ENCODE results near the gene MAVS. TPM values are rescaled to one million over a fixed set of nuclear protein-coding genes. Genes with fewer than 3 reads are reported as not detected.

Gene MAVS
- total RNA-seq, 1 experiment from 2014 or later, result 32.3 TPM

DNA sequence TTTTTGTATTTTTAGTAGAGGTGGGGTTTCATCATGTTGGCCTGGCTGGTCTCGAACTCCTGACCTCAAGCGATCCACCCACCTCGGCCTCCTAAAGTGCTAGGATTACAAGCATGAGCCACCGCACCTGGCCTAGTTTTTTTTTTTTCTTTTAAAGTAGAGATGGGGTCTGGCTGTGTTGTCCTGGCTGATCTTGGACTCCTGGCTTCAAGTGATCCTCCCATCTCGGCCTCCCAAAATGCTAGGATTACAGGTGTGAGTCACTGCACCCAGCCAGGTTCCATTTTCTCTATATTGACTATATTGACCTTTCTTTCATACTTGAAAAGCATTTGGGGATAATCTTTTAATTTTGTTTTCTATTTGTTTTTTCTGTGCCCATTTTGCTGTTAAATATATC is 55.8 kb downstream of the MAVS start:
- Histone ChIP-seq H3K4me3 (ENCODE audit: low read depth in 2 of 2, low read length in 2 of 2) (no peak overlapping the region), H3K4me1 (ENCODE audit: control insufficient read depth, insufficient read depth, low read length) (peaks cover 40% of the 10 kb centered on the region), H3K27me3 (ENCODE audit: control insufficient read depth, insufficient read depth, low read length) (no peaks in the 10 kb centered on the region), H3K36me3 (ENCODE audit: control insufficient read depth, insufficient read depth, low read length) (no peaks in the 10 kb centered on the region), H3K27ac (ENCODE audit: low read length) (no peak overlapping the region), H3K9me3 (ENCODE audit: control insufficient read depth, insufficient read depth, low read depth, low read length) (no peaks in the 10 kb centered on the region)
- TF ChIP-seq POLR2AphosphoS5 (IDR thresholded peaks at IDR 0.05; ENCODE audit: low read depth, low read length) (no peak), SIN3A (IDR thresholded peaks at IDR 0.05; ENCODE audit: borderline replicate concordance, insufficient read depth, low read depth, low read length) (no peak), TCF7L2 (IDR thresholded peaks at IDR 0.05; ENCODE audit: low read depth, low read length) (no peak)
- TF ChIP-seq, protein P1, sequence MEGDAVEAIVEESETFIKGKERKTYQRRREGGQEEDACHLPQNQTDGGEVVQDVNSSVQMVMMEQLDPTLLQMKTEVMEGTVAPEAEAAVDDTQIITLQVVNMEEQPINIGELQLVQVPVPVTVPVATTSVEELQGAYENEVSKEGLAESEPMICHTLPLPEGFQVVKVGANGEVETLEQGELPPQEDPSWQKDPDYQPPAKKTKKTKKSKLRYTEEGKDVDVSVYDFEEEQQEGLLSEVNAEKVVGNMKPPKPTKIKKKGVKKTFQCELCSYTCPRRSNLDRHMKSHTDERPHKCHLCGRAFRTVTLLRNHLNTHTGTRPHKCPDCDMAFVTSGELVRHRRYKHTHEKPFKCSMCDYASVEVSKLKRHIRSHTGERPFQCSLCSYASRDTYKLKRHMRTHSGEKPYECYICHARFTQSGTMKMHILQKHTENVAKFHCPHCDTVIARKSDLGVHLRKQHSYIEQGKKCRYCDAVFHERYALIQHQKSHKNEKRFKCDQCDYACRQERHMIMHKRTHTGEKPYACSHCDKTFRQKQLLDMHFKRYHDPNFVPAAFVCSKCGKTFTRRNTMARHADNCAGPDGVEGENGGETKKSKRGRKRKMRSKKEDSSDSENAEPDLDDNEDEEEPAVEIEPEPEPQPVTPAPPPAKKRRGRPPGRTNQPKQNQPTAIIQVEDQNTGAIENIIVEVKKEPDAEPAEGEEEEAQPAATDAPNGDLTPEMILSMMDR (IDR thresholded peaks at IDR 0.05), result no peak
- TF ChIP-seq, protein P2, sequence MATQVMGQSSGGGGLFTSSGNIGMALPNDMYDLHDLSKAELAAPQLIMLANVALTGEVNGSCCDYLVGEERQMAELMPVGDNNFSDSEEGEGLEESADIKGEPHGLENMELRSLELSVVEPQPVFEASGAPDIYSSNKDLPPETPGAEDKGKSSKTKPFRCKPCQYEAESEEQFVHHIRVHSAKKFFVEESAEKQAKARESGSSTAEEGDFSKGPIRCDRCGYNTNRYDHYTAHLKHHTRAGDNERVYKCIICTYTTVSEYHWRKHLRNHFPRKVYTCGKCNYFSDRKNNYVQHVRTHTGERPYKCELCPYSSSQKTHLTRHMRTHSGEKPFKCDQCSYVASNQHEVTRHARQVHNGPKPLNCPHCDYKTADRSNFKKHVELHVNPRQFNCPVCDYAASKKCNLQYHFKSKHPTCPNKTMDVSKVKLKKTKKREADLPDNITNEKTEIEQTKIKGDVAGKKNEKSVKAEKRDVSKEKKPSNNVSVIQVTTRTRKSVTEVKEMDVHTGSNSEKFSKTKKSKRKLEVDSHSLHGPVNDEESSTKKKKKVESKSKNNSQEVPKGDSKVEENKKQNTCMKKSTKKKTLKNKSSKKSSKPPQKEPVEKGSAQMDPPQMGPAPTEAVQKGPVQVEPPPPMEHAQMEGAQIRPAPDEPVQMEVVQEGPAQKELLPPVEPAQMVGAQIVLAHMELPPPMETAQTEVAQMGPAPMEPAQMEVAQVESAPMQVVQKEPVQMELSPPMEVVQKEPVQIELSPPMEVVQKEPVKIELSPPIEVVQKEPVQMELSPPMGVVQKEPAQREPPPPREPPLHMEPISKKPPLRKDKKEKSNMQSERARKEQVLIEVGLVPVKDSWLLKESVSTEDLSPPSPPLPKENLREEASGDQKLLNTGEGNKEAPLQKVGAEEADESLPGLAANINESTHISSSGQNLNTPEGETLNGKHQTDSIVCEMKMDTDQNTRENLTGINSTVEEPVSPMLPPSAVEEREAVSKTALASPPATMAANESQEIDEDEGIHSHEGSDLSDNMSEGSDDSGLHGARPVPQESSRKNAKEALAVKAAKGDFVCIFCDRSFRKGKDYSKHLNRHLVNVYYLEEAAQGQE (IDR thresholded peaks at IDR 0.05; ENCODE audit: insufficient read depth in 1 of 2, low read depth in 2 of 2, low read length in 1 of 2), result no peak
- CTCF ChIA-PET, result interaction anchor here (0.6 kb wide), 1 partner anchor 25 kb away, joined by 3 read pairs; no protein-coding TSS in a partner anchor
- POLR2A ChIA-PET, result no interaction called here
- in situ Hi-C loops (cut with HindIII; ENCODE audit: low pct_unique_long_range_greater_than_20kb, low sequenced_read_pairs), result no loop called here
- no TSS peak for BruUV-seq (replicated peaks)
- DNase-seq (ENCODE audit: low read depth, low spot score) (no peak), ATAC-seq (no peak)
- intact Hi-C loops (cut with micrococcal nuclease; ENCODE audit: unreplicated experiment), result no loop called here

- ChIA-PET CTCF (no interaction called here), POLR2A (no interaction called here)
- intact Hi-C loops (cut with micrococcal nuclease; ENCODE audit: unreplicated experiment), result no loop called here
- no TSS peak for BruUV-seq (replicated peaks)
- Histone ChIP-seq H3K36me3 (ENCODE audit: control insufficient read depth, insufficient read depth, low read length) (0 out of 2 replicates have a peak, but pooled peaks cover 3% of the 10 kb centered on the region), H3K9me3 (ENCODE audit: control insufficient read depth, insufficient read depth, low read depth, low read length) (no peaks in the 10 kb centered on the region), H3K4me1 (ENCODE audit: control insufficient read depth, insufficient read depth, low read length) (peaks cover 30% of the 10 kb centered on the region), H3K4me3 (ENCODE audit: low read depth in 2 of 2, low read length in 2 of 2) (no peak overlapping the region), H3K27ac (ENCODE audit: low read length) (no peak overlapping the region), H3K27me3 (ENCODE audit: control insufficient read depth, insufficient read depth, low read length) (no peaks in the 10 kb centered on the region)
- no peak for DNase-seq (ENCODE audit: low read depth, low spot score)
- no peak for ATAC-seq
- in situ Hi-C loops (cut with HindIII; ENCODE audit: low pct_unique_long_range_greater_than_20kb, low sequenced_read_pairs), result no loop called here
- no peak for TF ChIP-seq SIN3A (IDR thresholded peaks at IDR 0.05; ENCODE audit: borderline replicate concordance, insufficient read depth, low read depth, low read length)
- no peak for TF ChIP-seq POLR2AphosphoS5 (IDR thresholded peaks at IDR 0.05; ENCODE audit: low read depth, low read length)
- TF ChIP-seq, protein P1 (IDR thresholded peaks at IDR 0.05), result no peak
- TF ChIP-seq, protein P2 (IDR thresholded peaks at IDR 0.05; ENCODE audit: insufficient read depth in 1 of 2, low read depth in 2 of 2, low read length in 1 of 2), result no peak
- TF ChIP-seq TCF7L2 (IDR thresholded peaks at IDR 0.05; ENCODE audit: low read depth, low read length), result no peak
These were observed 57.6 kb downstream of the MAVS start for GRCh38 chr20:3904224-3904623.

Measured in Panc1 (cell line).